ENCODE measurements around the gene NUB1. TPM values are rescaled to one million over a fixed set of nuclear protein-coding genes. Genes with fewer than 3 reads are reported as not detected.

Gene NUB1
- polyA plus RNA-seq, 1 of the 3 experiments (the other 2 are of a cell fraction), result 54.0 TPM

- TF ChIP-seq TAF1 (IDR thresholded peaks at IDR 0.05; ENCODE audit: borderline replicate concordance, low read depth, low read length), result no peak
- no peak for TF ChIP-seq EP300 (IDR thresholded peaks at IDR 0.05; ENCODE audit: borderline replicate concordance in 1 of 2, low read depth in 1 of 2, low read length in 1 of 2)
- no peak for TF ChIP-seq RAD21 (IDR thresholded peaks at IDR 0.05; ENCODE audit: low read length)
- no peak for TF ChIP-seq RCOR1 (IDR thresholded peaks at IDR 0.05; ENCODE audit: low read length)
- no peak for TF ChIP-seq MEF2A (IDR thresholded peaks at IDR 0.05; ENCODE audit: borderline replicate concordance, low read depth)
- TF ChIP-seq, protein P1, sequence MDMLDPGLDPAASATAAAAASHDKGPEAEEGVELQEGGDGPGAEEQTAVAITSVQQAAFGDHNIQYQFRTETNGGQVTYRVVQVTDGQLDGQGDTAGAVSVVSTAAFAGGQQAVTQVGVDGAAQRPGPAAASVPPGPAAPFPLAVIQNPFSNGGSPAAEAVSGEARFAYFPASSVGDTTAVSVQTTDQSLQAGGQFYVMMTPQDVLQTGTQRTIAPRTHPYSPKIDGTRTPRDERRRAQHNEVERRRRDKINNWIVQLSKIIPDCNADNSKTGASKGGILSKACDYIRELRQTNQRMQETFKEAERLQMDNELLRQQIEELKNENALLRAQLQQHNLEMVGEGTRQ (IDR thresholded peaks at IDR 0.05; ENCODE audit: borderline replicate concordance, low read depth, low read length), result no peak
- no peak for TF ChIP-seq MXI1 (IDR thresholded peaks at IDR 0.05; ENCODE audit: low read depth, low read length)
- TF ChIP-seq ZBTB33 (IDR thresholded peaks at IDR 0.05; ENCODE audit: borderline replicate concordance, low read depth), result no peak
- no peak for TF ChIP-seq FOXJ3 (CRISPR knock-in tag; IDR thresholded peaks at IDR 0.05)
- TF ChIP-seq USF1 (IDR thresholded peaks at IDR 0.05; ENCODE audit: borderline replicate concordance, low read depth), result no peak
- no peak for TF ChIP-seq ELF1 (IDR thresholded peaks at IDR 0.05)
- TF ChIP-seq, protein P2, sequence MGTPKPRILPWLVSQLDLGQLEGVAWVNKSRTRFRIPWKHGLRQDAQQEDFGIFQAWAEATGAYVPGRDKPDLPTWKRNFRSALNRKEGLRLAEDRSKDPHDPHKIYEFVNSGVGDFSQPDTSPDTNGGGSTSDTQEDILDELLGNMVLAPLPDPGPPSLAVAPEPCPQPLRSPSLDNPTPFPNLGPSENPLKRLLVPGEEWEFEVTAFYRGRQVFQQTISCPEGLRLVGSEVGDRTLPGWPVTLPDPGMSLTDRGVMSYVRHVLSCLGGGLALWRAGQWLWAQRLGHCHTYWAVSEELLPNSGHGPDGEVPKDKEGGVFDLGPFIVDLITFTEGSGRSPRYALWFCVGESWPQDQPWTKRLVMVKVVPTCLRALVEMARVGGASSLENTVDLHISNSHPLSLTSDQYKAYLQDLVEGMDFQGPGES (IDR thresholded peaks at IDR 0.05; ENCODE audit: low read depth, low read length), result no peak
- TF ChIP-seq, protein P3, sequence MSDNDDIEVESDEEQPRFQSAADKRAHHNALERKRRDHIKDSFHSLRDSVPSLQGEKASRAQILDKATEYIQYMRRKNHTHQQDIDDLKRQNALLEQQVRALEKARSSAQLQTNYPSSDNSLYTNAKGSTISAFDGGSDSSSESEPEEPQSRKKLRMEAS (IDR thresholded peaks at IDR 0.05; ENCODE audit: low read depth), result no peak
- no peak for TF ChIP-seq TCF12 (IDR thresholded peaks at IDR 0.05)
- TF ChIP-seq RFX5 (IDR thresholded peaks at IDR 0.05; ENCODE audit: low read length), result no peak
- TF ChIP-seq, protein P4, sequence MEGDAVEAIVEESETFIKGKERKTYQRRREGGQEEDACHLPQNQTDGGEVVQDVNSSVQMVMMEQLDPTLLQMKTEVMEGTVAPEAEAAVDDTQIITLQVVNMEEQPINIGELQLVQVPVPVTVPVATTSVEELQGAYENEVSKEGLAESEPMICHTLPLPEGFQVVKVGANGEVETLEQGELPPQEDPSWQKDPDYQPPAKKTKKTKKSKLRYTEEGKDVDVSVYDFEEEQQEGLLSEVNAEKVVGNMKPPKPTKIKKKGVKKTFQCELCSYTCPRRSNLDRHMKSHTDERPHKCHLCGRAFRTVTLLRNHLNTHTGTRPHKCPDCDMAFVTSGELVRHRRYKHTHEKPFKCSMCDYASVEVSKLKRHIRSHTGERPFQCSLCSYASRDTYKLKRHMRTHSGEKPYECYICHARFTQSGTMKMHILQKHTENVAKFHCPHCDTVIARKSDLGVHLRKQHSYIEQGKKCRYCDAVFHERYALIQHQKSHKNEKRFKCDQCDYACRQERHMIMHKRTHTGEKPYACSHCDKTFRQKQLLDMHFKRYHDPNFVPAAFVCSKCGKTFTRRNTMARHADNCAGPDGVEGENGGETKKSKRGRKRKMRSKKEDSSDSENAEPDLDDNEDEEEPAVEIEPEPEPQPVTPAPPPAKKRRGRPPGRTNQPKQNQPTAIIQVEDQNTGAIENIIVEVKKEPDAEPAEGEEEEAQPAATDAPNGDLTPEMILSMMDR (IDR thresholded peaks at IDR 0.05), result no peak
- TF ChIP-seq FOSL2 (IDR thresholded peaks at IDR 0.05; ENCODE audit: borderline replicate concordance, low read depth), result no peak
- no peak for TF ChIP-seq SIN3A (IDR thresholded peaks at IDR 0.05; ENCODE audit: borderline replicate concordance, low read depth, low read length)
- H3K27ac ChIP-seq (ENCODE audit: low read depth in 2 of 2, low read length in 1 of 2), result no peak overlapping the region
- H3K9me2 ChIP-seq, result no peaks in the 10 kb centered on the region
- H3K9me3 ChIP-seq, result no peaks in the 10 kb centered on the region
- H3K4me2 ChIP-seq, result no peak overlapping the region
- H4K20me1 ChIP-seq (ENCODE audit: insufficient read depth), result no peaks in the 10 kb centered on the region
- no peaks in the 10 kb centered on the region for H3F3A ChIP-seq (replicated peaks; ENCODE audit: insufficient read depth)
- WGBS (ENCODE audit: low lambda C conversion rate), result 75% methylated on average over 4 of the region's 4 CpGs
- no peak for DNase-seq
- CTCF ChIA-PET, result interaction anchor here (0.9 to 4.1 kb wide), 7 partner anchors 13 to 221 kb away, joined by 3 to 28 read pairs (median 3); no protein-coding TSS in a partner anchor
- peaks cover 0 to 15% of the 10 kb centered on the region in 2 experiments; a peak in 1 of 4 replicates for H3K4me1 ChIP-seq (ENCODE audit: control insufficient read depth in 1 of 2, insufficient read depth in 2 of 2, low read depth in 1 of 2, low read length in 1 of 2)
- H3K9ac ChIP-seq, result no peak overlapping the region
- H3K36me3 ChIP-seq (replicated peaks in 1 of 2; ENCODE audit: control insufficient read depth in 1 of 2, insufficient read depth in 2 of 2, low read length in 1 of 2), result no peaks in the 10 kb centered on the region
- H3K27me3 ChIP-seq (ENCODE audit: insufficient read depth), result peaks cover 61% of the 10 kb centered on the region
- no peak overlapping the region for H3K4me3 ChIP-seq (ENCODE audit: low read depth in 2 of 2, low read length in 1 of 2)
- no peak overlapping the region for H2AFZ ChIP-seq (ENCODE audit: low read depth)
- no peaks in the 10 kb centered on the region for H3K79me2 ChIP-seq (ENCODE audit: insufficient read depth)
- POLR2A ChIA-PET, result no interaction called here
Observed at GRCh38 chr7:151412318-151412717, 70.7 kb downstream of the NUB1 start.

Measured in SK-N-SH (cell line).